Trophoblast cell (in vitro differentiated cells and primary cell): ENCODE results near the gene BTBD19.
"Not testable (repeated sequence)": the region's sequence is repeated elsewhere in the genome, so short reads cannot be mapped to it uniquely, and the experiment has no call there.

Experiments
- DNase-seq, 2 donors: peaks; one replicate each; pipeline ENCODE4 v3.0.0-alpha.2; 2016
- H2AFZ ChIP-seq: 2 replicates; pipeline ENCODE4 v1.6.1; 2013; ENCODE audit warnings: low read length, moderate library complexity, mild to moderate bottlenecking; ENCODE audit not compliant: insufficient read depth, poor library complexity
- H2AK5ac ChIP-seq: 2 replicates; pipeline ENCODE4 v1.6.1; 2013; ENCODE audit warnings: mild to moderate bottlenecking, low read length
- H2BK120ac ChIP-seq: 2 replicates; pipeline ENCODE4 v1.6.1; 2013; ENCODE audit warnings: low read length, mild to moderate bottlenecking, moderate library complexity; ENCODE audit not compliant: insufficient read depth, poor library complexity
- H2BK12ac ChIP-seq: 2 replicates; pipeline ENCODE4 v1.6.1; 2013; ENCODE audit warnings: mild to moderate bottlenecking, low read length, moderate library complexity
- H2BK5ac ChIP-seq: 2 replicates; pipeline ENCODE4 v1.6.1; 2013; ENCODE audit warnings: low read length, low read depth, moderate library complexity, mild to moderate bottlenecking; ENCODE audit not compliant: poor library complexity
- H3K14ac ChIP-seq: 2 replicates; pipeline ENCODE4 v1.6.1; 2013; ENCODE audit warnings: mild to moderate bottlenecking, low read length
- H3K18ac ChIP-seq: 2 replicates; pipeline ENCODE4 v1.6.1; 2013; ENCODE audit warnings: mild to moderate bottlenecking, low read length
- H3K23ac ChIP-seq: 2 replicates; pipeline ENCODE4 v1.6.1; 2013; ENCODE audit warnings: low read length
- H3K27ac ChIP-seq: 2 replicates; pipeline ENCODE4 v1.5.1; 2013; ENCODE audit warnings: low read depth, mild to moderate bottlenecking, inconsistent platforms, low read length, moderate library complexity
- H3K27me3 ChIP-seq: 2 replicates; pipeline ENCODE4 v1.6.1; 2013; ENCODE audit warnings: inconsistent platforms, mild to moderate bottlenecking, low read length, moderate library complexity; ENCODE audit not compliant: insufficient read depth
- H3K36me3 ChIP-seq, 2 experiments: 1 replicate in 1 of 2; 2 replicates in 1 of 2; pipeline ENCODE4 v1.6.1; 2013; ENCODE audit warnings: low read length in 2 of 2, mild to moderate bottlenecking in 2 of 2, moderate library complexity in 1 of 2; ENCODE audit not compliant: insufficient read depth in 2 of 2, control insufficient read depth in 1 of 2
- H3K4ac ChIP-seq: 2 replicates; pipeline ENCODE4 v1.6.1; 2013; ENCODE audit warnings: low read depth, mild to moderate bottlenecking, low read length, moderate library complexity
- H3K4me1 ChIP-seq, 2 experiments: 1 replicate in 1 of 2; 2 replicates in 1 of 2; pipeline ENCODE4 v1.6.1; 2013; ENCODE audit warnings: low read length in 2 of 2, mild to moderate bottlenecking in 2 of 2, moderate library complexity in 1 of 2; ENCODE audit not compliant: insufficient read depth in 2 of 2, control insufficient read depth in 1 of 2
- H3K4me2 ChIP-seq: 2 replicates; pipeline ENCODE4 v1.6.1; 2013; ENCODE audit warnings: inconsistent platforms, mild to moderate bottlenecking, low read length, moderate library complexity
- H3K4me3 ChIP-seq: 2 replicates; pipeline ENCODE4 v1.5.1; 2013; ENCODE audit warnings: mild to moderate bottlenecking, low read depth, low read length, inconsistent platforms
- H3K79me1 ChIP-seq: one replicate; pipeline ENCODE4 v1.6.1; 2013; ENCODE audit warnings: low read length
- H3K79me2 ChIP-seq: 2 replicates; pipeline ENCODE4 v1.6.1; 2013; ENCODE audit warnings: low read length, mild to moderate bottlenecking; ENCODE audit not compliant: control insufficient read depth, insufficient read depth, poor library complexity
- H3K9ac ChIP-seq: 2 replicates; pipeline ENCODE4 v1.6.1; 2013; ENCODE audit warnings: mild to moderate bottlenecking, low read length
- H3K9me3 ChIP-seq: 2 replicates; pipeline ENCODE4 v1.6.1; 2013; ENCODE audit warnings: low read depth, mild to moderate bottlenecking, control low read depth, inconsistent platforms, low read length; ENCODE audit not compliant: insufficient read depth
- H4K12ac ChIP-seq: 2 replicates; pipeline ENCODE4 v1.6.1; 2013; ENCODE audit warnings: low read depth, mild to moderate bottlenecking, low read length, moderate library complexity
- H4K8ac ChIP-seq: 2 replicates; pipeline ENCODE4 v1.6.1; 2013; ENCODE audit warnings: low read depth, mild to moderate bottlenecking, low read length, moderate library complexity
- H4K91ac ChIP-seq: one replicate; pipeline ENCODE4 v1.6.1; 2013; ENCODE audit warnings: low read depth, mild to moderate bottlenecking, low read length, moderate library complexity
- WGBS: extraction: QIAGEN DNeasy Blood & Tissue Kit; methylation state at CpG from one replicate; pipeline ENCODE4 v1.1.7; 2013; ENCODE audit warnings: missing lambda C conversion rate; ENCODE audit not compliant: insufficient read length, insufficient coverage; ENCODE audit errors: extremely low coverage; 5-methylcytosine and 5-hydroxymethylcytosine counted together

Gene BTBD19

DNA sequence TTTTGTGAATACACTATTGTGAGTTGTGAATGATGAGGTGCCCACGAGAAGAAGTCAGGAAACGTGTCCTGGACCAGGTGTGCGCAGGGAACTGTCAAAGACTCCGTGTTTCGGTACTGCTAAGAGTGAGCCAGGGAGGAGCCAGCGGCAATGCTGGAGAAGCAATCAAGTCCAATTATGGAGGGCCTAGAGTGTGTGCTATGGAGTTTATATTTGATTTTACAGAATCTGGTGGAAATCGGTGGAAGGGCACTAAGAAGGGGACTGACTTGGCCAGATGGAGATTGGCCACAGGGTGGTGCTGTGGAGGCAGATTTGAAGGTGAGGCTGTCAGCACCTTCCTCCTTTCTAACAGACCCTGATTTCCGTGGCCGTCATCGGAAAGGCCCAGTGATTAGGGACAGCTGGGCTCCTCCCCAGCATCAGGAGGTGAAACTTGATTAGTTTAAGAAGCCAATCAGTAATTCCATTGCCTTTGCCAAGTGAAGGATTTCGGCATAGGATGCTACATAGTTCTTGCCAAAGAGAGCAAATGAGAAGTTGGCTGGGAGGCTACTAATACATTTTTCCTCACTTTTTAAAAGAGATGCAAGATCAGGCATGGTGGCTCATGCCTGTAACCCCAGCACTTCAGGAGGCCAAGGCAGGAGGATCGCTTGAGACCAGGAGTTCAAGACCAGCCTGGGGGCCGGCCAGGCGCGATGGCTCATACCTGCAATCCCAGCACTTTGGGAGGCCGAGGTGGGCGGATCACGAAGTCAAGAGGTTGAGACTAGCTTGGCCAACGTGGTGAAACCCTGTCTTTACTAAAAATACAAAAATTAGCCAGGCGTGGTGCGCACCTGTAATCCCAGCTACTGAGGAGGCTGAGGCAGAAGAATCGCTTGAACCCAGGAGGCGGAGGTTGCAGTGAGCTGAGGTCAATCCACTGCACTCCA, 27.7 kb downstream of the BTBD19 start:
- Histone ChIP-seq H2AK5ac (no peak overlapping the region), H3K27me3 (no peaks in the 10 kb centered on the region), H4K12ac (no peak overlapping the region), H3K27ac (no peak overlapping the region), H3K14ac (no peak overlapping the region), H3K9me3 (no peaks in the 10 kb centered on the region), H3K23ac (no peak overlapping the region), H2BK12ac (no peak overlapping the region), H3K18ac (no peak overlapping the region), H2AFZ (no peak overlapping the region), H3K9ac (no peak overlapping the region), H2BK120ac (no peak overlapping the region), H3K79me1 (no peaks in the 10 kb centered on the region), H3K79me2 (no peaks in the 10 kb centered on the region), H2BK5ac (no peak overlapping the region), H4K91ac (no peak overlapping the region), H3K4me2 (no peak overlapping the region), H3K4ac (no peak overlapping the region), H4K8ac (no peak overlapping the region), H3K36me3 (no peaks in the 10 kb centered on the region), H3K4me3 (no peak overlapping the region), H3K4me1 (no peaks in the 10 kb centered on the region)
- no CpG with 5 or more reads among the region's 23 CpGs for WGBS
- DNase-seq = peak; percentile 75 to 91

GRCh38 chr1:44838294-44838693, 30.0 kb downstream of the BTBD19 start:
- DNase-seq, H3K4me3 ChIP-seq, H3K9ac ChIP-seq, H2AFZ ChIP-seq, H2BK120ac ChIP-seq, H3K79me1 ChIP-seq, H2BK12ac ChIP-seq, H2AK5ac ChIP-seq, H3K23ac ChIP-seq, H3K4me2 ChIP-seq, H3K27me3 ChIP-seq, H3K79me2 ChIP-seq, H3K4me1 ChIP-seq, H3K36me3 ChIP-seq, H3K9me3 ChIP-seq, H2BK5ac ChIP-seq, H3K18ac ChIP-seq, H4K12ac ChIP-seq, H3K14ac ChIP-seq, H3K27ac ChIP-seq, H3K4ac ChIP-seq, H4K91ac ChIP-seq, H4K8ac ChIP-seq: not testable (repeated sequence)
- no CpG with 5 or more reads among the region's 11 CpGs for WGBS

- no peak overlapping the region for H3K4ac ChIP-seq
- H3K27ac ChIP-seq = no peak overlapping the region
- no peak overlapping the region for H3K14ac ChIP-seq
- no peaks in the 10 kb centered on the region for H3K9me3 ChIP-seq
- no peak overlapping the region for H3K9ac ChIP-seq
- no peak overlapping the region for H4K12ac ChIP-seq
- no peak overlapping the region for H2AK5ac ChIP-seq
- H4K91ac ChIP-seq = no peak overlapping the region
- H3K4me3 ChIP-seq = no peak overlapping the region
- no CpG with 5 or more reads among the region's 4 CpGs for WGBS
- no peak overlapping the region for H3K18ac ChIP-seq
- no peak for DNase-seq
- no peak overlapping the region for H4K8ac ChIP-seq
- H2BK5ac ChIP-seq = no peak overlapping the region
- H3K4me1 ChIP-seq = peaks cover 0 to 5% of the 10 kb centered on the region in 2 experiments
- H3K79me2 ChIP-seq = no peaks in the 10 kb centered on the region
- no peak overlapping the region for H3K4me2 ChIP-seq
- H2AFZ ChIP-seq = no peak overlapping the region
- no peaks in the 10 kb centered on the region for H3K36me3 ChIP-seq
- no peak overlapping the region for H2BK120ac ChIP-seq
- no peaks in the 10 kb centered on the region for H3K79me1 ChIP-seq
- H3K27me3 ChIP-seq = no peaks in the 10 kb centered on the region
- no peak overlapping the region for H3K23ac ChIP-seq
- H2BK12ac ChIP-seq = no peak overlapping the region
Observed at GRCh38 chr1:44839576-44839975, 31.3 kb downstream of the BTBD19 start.

DNA sequence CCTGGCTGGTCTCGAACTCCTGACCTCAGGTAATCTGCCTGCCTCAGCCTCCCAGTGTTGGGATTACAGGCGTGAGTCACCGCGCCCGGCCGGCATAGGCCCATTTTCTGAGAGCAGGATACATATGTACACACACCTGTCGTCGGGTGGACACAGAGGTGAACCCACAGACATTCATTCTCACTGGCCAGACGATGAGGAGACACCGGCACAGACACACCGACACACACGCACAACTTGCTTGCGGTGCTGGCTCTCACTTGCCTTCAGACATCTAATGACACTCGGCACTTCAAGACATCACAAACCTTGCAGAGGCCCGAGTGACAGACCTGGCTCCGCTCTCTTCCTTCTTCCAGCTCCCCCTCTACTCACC, 34.2 kb downstream of the BTBD19 start:
- Histone ChIP-seq H4K91ac (no peak overlapping the region), H3K4me2 (peak overlapping the region; percentile 89), H4K12ac (no peak overlapping the region), H2BK5ac (no peak overlapping the region), H2BK12ac (no peak overlapping the region), H3K14ac (no peak overlapping the region), H2BK120ac (no peak overlapping the region), H3K9me3 (no peaks in the 10 kb centered on the region), H3K4ac (no peak overlapping the region), H3K79me1 (no peaks in the 10 kb centered on the region), H3K27me3 (no peaks in the 10 kb centered on the region), H3K9ac (no peak overlapping the region), H2AFZ (no peak overlapping the region), H3K79me2 (no peaks in the 10 kb centered on the region), H3K36me3 (no peaks in the 10 kb centered on the region), H2AK5ac (no peak overlapping the region), H3K4me1 (peaks cover 0 to 5% of the 10 kb centered on the region in 2 experiments), H3K18ac (no peak overlapping the region), H4K8ac (no peak overlapping the region), H3K4me3 (peak overlapping the region; percentile 70), H3K27ac (no peak overlapping the region), H3K23ac (no peak overlapping the region)
- no peak for DNase-seq
- no CpG with 5 or more reads among the region's 16 CpGs for WGBS
